ENCODE results near the gene CLTA. TPM values are rescaled to one million over a fixed set of nuclear protein-coding genes. Genes with fewer than 3 reads are reported as not detected.

CLTA gene, protein sequence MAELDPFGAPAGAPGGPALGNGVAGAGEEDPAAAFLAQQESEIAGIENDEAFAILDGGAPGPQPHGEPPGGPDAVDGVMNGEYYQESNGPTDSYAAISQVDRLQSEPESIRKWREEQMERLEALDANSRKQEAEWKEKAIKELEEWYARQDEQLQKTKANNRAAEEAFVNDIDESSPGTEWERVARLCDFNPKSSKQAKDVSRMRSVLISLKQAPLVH
- total RNA-seq (2014; rRNA removed; shearing (Covaris generic)) = 273 and 289 TPM in 2 replicates

- DNase-seq (ENCODE audit: low spot score) = peak; percentile 95
These were observed at the start of gene CLTA for GRCh38 chr9:36190388-36191289. Gene CLTA (plus strand): TSS chr9:36190921. CDS start chr9:36191057, 136 bp downstream.

GRCh38 chr9:36141288-36141687 is 49.4 kb upstream of the CLTA start:
- no peak for DNase-seq (ENCODE audit: low spot score)

DNA sequence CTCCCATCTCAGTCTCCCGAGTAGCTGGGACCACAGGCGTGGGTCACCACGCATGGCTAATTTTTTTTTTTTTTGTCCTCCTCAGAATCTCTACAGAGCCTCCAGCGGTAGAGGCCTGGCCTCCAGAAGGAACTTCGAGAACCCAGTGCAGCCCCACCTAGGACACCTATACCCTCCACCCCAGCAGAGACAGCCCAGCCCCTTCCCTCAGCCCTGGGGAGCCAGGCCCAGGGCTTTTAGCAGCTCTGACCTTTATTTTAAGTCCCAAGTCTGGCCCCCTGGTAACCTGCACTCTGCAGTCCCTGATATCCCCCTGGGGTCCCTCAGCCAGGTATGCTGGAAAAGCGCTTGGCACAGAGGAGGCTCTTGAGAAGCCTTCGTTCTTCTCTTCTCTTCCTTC is 49.0 kb upstream of the CLTA start:
- DNase-seq (ENCODE audit: low spot score) = no peak

- DNase-seq (ENCODE audit: low spot score) = no peak
These were observed 48.0 kb upstream of the CLTA start for GRCh38 chr9:36142510-36143244.

DNA sequence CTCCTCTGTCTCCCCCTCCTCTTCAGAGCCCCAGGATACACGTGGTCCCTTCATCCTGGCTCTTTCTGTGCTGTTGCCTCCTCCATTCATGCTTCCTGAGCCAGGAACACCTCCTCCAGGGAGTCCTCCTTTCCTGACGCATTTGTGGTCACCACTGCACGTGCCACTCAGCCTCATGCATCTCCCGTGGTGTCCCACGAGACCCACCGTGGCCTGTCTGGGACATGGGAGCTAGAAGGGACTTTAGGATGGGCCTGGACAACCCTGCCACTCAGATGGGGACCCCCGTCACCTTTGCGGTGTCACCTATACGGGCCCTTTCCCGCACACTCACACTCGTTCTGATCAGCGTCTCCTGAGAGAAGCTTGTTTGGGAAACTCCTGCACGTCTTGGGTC is 47.5 kb upstream of the CLTA start:
- DNase-seq (ENCODE audit: low spot score) = no peak

DNA sequence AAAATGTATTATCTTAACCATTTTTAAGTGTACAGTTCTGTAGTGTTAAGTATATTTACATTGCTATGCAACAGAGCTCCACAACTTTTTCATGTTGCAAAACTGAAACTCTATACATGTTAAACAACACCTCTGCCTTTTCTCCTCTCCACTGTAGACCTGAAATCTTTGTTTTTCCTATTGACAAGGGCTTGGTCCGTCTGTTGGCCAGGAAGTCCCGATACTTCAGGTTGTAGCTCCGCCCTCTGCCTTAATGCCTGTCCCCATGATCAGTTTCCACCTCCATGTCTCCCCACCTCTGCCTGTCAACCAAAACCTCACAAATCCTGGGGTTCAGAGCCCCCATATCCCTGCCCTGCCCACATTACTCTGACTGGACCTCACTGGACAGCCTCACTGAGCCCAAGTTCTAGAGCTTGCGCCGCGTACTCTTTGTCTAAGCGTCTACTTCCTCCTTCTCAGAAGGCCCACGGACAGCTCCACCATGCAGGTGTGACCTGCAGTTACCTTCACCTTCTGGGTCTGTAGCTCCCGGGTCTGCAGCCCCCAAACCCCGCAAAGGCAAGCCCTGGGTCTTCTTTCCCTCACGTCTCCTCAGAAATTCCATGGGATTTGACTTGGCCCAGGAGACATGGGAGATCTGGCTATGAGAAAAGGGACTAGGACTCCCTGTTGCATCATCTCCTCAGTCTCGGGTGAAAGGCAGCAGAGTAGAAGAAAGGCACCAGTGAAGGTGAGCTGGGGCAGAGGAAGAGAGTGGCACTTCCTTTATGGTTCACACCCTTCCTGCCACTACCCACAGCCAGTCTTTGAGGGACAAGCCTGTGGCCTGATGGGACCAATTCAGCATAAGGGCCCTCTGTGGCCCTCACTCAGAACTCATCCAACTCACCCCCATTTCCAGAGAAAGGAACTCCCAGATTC is 46.1 kb upstream of the CLTA start:
- no peak for DNase-seq (ENCODE audit: low spot score)

- no peak for DNase-seq (ENCODE audit: low spot score)
These were observed 44.8 kb upstream of the CLTA start for GRCh38 chr9:36145970-36146369.

DNA sequence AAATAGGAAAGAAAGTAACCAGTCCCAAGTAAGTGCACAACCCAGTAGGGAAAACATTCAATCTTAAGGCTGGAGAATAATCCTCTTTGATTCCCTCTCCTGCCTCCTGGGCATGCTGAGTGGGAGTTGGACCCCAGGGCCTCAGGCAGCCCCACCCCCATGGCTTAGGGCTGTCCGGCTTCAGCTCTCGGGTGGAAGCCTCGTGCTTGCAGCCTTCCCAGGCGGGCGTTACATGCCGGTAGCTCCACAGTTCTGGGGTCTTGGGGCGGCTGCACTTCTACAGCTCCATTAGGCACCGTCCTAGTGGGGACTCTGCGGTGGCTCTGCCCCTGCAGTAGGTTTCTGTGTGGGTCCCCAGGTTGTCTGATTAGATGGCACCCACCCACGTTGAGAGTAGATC is 44.1 kb upstream of the CLTA start:
- DNase-seq (ENCODE audit: low spot score) = no peak

GRCh38 chr9:36147441-36148175 is 43.1 kb upstream of the CLTA start:
- DNase-seq (ENCODE audit: low spot score) = no peak

GRCh38 chr9:36148311-36149051 is 42.2 kb upstream of the CLTA start:
- DNase-seq (ENCODE audit: low spot score) = peak; percentile 69

GRCh38 chr9:36149197-36149596 is 41.5 kb upstream of the CLTA start:
- DNase-seq (ENCODE audit: low spot score) = no peak

- no peak for DNase-seq (ENCODE audit: low spot score)
These were observed 40.0 kb upstream of the CLTA start for GRCh38 chr9:36150574-36151315.

DNA sequence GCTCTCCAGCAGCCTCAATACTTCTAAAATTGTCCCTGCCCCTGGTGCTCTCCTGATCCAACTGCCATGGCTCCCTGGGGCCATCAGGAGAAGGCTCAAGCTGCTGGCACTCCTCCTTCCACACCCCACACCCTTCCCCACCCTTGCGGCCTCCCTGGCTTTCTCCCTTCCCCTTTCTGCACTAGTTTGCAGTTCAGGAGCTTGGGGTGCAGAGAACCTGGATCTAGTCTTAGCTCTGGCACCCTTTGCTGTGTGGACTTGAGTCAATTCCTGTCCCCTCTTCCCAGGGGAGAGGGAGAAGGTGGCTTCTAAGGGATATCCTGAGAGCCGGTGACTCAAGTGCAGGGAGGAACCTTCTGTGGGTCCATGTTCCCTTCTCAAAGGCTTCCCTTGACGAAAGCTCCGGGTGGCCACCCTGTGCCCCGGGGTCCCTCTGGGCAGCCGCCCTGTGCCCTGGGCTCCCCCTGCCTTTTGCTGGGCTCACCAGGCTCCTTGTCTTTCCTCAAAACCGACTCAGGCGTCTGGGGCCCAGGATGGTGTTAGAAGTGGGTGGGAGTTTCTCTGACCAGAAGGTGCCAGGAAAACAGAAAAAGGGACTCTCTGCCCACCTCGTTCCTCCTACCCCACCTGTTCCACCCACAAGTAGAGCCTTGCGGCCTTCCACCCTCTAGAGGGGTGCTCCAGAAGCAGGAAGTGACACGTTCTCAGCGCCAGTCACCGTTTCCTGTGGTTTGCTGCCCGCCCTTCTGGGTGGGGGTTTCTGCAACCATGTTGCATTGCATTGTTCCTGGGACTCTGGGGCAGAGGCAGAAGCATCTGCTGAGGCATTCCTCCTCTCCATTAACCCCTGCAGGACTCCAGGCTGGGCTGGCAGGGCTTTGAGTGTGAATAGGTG is 39.2 kb upstream of the CLTA start:
- peak; percentile 19 for DNase-seq (ENCODE audit: low spot score)

DNA sequence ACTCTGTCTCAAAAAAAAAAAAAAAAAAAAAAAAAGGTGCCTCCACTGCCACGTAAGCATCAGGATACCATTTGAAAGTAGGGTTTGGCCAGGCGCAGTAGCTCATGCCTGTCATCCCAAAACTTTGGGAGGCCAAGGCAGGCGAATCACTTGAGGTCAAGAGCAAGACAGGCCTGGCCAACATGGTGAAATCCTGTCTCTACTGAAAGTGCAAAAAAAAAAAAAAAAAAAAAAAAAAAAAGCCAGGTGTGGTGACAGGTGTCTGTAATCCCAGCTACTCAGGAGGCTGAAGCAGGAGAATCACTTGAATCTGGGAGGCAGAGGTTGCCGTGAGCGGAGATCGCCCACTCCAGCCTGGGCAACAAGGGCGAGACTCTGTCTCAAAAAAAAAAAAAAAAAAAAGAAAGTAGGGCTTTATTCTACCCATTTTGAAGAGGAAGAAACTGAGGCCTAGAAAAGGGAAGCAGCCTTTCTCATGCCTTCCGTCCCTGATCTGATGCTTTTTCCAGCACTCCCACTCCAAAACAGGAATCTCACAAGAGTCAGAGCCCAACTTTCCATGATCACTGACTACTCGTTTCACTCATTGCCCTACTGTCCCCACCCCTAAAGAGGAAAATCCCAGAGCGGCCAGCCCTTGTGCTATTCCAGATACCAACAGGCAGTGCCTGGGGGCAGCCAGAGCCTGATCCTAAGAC is 37.8 kb upstream of the CLTA start:
- no peak for DNase-seq (ENCODE audit: low spot score)

- DNase-seq (ENCODE audit: low spot score) = no peak
These were observed 37.0 kb upstream of the CLTA start for GRCh38 chr9:36153746-36154145.

DNA sequence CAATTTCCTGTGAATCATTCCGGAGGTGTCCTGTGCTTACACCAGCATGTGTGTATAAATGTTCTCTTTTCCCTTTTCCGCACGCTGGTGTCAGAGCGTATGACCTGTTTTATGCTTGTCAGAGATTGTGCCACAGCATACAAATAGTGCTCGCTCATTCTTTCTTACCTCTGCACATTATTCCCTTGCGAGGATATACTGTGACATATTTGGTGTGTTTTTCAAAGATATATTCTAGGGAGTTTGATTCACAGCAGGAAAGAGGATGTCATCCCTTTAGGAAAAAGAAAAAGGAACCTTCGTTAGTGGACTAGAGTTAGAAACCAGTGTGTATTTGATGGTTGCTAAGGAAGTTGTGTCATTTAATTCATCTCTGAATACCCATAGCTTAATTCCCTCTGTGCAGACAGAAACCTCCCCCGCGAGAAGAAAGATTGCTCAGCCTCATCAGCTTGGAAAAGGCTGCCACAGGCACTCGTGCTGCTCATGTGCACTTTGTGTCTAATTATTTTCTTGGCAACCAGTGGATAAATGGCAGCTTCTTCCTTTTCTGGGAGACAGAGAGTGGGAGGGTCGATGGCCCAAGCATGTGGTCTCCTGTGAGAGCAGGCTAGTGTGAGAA is 36.3 kb upstream of the CLTA start:
- no peak for DNase-seq (ENCODE audit: low spot score)

DNA sequence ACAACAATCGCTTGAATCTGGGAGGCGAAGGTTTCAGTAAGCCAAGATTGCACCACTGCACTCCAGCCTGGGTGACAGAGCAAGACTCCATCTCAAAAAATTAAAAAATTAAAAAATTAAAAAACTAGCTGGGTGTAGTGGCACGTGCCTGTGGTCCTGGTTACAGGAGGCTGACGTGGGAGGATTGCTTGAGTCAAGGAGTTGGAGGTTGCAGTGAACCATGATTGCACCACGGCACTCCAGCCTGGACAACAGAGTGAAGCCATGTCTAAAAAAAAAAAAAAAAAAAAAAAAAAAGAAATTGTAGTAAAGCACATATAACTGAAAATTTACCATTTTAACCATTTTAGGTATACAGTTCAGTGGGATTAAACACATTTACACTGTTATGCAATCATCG is 34.6 kb upstream of the CLTA start:
- DNase-seq (ENCODE audit: low spot score) = no peak

Measured in HT-29 (cell line).